Neural crest cell (in vitro differentiated cells): Measurements from ENCODE around the gene HBM. TPM values are rescaled to one million over a fixed set of nuclear protein-coding genes. Genes with fewer than 3 reads are reported as not detected.

ENCODE experiments used
- DNase-seq: peaks from one replicate; pipeline ENCODE4 v3.0.0; 2021; ENCODE audit warnings: low read depth, mixed read lengths, low spot score
- H3K27ac Mint-ChIP-seq: one replicate; pipeline ENCODE4 v1.8.0; 2021; ENCODE audit warnings: mild to moderate bottlenecking, mixed read lengths; ENCODE audit not compliant: unreplicated experiment
- H3K27me3 Mint-ChIP-seq: 2 replicates; pipeline ENCODE4 v1.8.0; 2021; ENCODE audit warnings: low read depth, mild to moderate bottlenecking, mixed read lengths
- H3K36me3 Mint-ChIP-seq: 2 replicates; pipeline ENCODE4 v1.8.0; 2021; ENCODE audit warnings: low read depth, mild to moderate bottlenecking, mixed read lengths
- H3K4me1 Mint-ChIP-seq: 2 replicates; pipeline ENCODE4 v1.8.0; 2021; ENCODE audit warnings: mixed read lengths
- H3K4me3 Mint-ChIP-seq: one replicate; pipeline ENCODE4 v1.8.0; 2021; ENCODE audit warnings: mild to moderate bottlenecking, mixed read lengths
- H3K9me3 Mint-ChIP-seq: 2 replicates; pipeline ENCODE4 v1.8.0; 2021; ENCODE audit warnings: mixed read lengths
- CTCF ChIP-seq: fragments of 200-600 bp; sonication (generic); conservative IDR thresholded peaks from 2 replicates; pipeline ENCODE4 v1.5.0; 2021; ENCODE audit warnings: antibody characterized with exemption, mild to moderate bottlenecking
- total RNA-seq: library from RNA; stranded (reverse); gene quantifications from 2 replicates; pipeline ENCODE4 v1.2.1, GENCODE V29; 2021

Gene HBM
- total RNA-seq, 1 donor from 2014 or later, result not detected

- H3K4me3 Mint-ChIP-seq, result peak overlapping the region; percentile 64
- TF ChIP-seq CTCF, result no peak
- peak; percentile 89 for DNase-seq
- peaks cover 9% of the 10 kb centered on the region for H3K36me3 Mint-ChIP-seq
- peaks cover 6% of the 10 kb centered on the region for H3K4me1 Mint-ChIP-seq
- no peak overlapping the region for H3K27ac Mint-ChIP-seq
- no peaks in the 10 kb centered on the region for H3K9me3 Mint-ChIP-seq
- H3K27me3 Mint-ChIP-seq, result peaks cover 42% of the 10 kb centered on the region
Measured at GRCh38 chr16:180681-181564, 15.1 kb downstream of the HBM start.

GRCh38 chr16:181565-182021 lies 15.8 kb downstream of the HBM start:
- peak overlapping the region; percentile 69 for H3K4me3 Mint-ChIP-seq
- H3K27ac Mint-ChIP-seq, result no peak overlapping the region
- H3K9me3 Mint-ChIP-seq, result no peaks in the 10 kb centered on the region
- H3K27me3 Mint-ChIP-seq, result peaks cover 40% of the 10 kb centered on the region
- no peak for DNase-seq
- H3K36me3 Mint-ChIP-seq, result peaks cover 9% of the 10 kb centered on the region
- peaks cover 6% of the 10 kb centered on the region for H3K4me1 Mint-ChIP-seq
- peak; percentile 96 for TF ChIP-seq CTCF

- Mint-ChIP-seq H3K36me3 (peaks cover 9% of the 10 kb centered on the region), H3K27me3 (peaks cover 29% of the 10 kb centered on the region), H3K9me3 (no peaks in the 10 kb centered on the region), H3K27ac (no peak overlapping the region), H3K4me3 (peak overlapping the region; percentile 65), H3K4me1 (peaks cover 3% of the 10 kb centered on the region)
- no peak for TF ChIP-seq CTCF
- DNase-seq, result no peak
Measured at GRCh38 chr16:183005-183404, 17.2 kb downstream of the HBM start.

GRCh38 chr16:185213-185612 lies 19.4 kb downstream of the HBM start:
- Mint-ChIP-seq H3K27me3 (peaks cover 7% of the 10 kb centered on the region), H3K27ac (no peak overlapping the region), H3K4me1 (peaks cover 3% of the 10 kb centered on the region), H3K4me3 (peak overlapping the region; percentile 24), H3K9me3 (no peaks in the 10 kb centered on the region), H3K36me3 (peaks cover 21% of the 10 kb centered on the region)
- no peak for TF ChIP-seq CTCF
- no peak for DNase-seq

GRCh38 chr16:185691-186090 lies 19.9 kb downstream of the HBM start:
- no peak overlapping the region for H3K27ac Mint-ChIP-seq

More at GRCh38 chr16:185691-186090, 19.9 kb downstream of the HBM start:
- H3K36me3 Mint-ChIP-seq, result peaks cover 21% of the 10 kb centered on the region
- no peak for DNase-seq
- no peaks in the 10 kb centered on the region for H3K9me3 Mint-ChIP-seq
- H3K4me3 Mint-ChIP-seq, result no peak overlapping the region
- peaks cover 7% of the 10 kb centered on the region for H3K27me3 Mint-ChIP-seq
- TF ChIP-seq CTCF, result no peak
- peaks cover 3% of the 10 kb centered on the region for H3K4me1 Mint-ChIP-seq
